DMS53 treated with DMSO at 0.1 percent for 48 hours (cell line): ENCODE data around the gene TRAPPC12.
A peak's percentile ranks its signal among the peaks of the same experiment; 100 is the strongest.
"Not testable (repeated sequence)": the region's sequence is repeated elsewhere in the genome, so short reads cannot be mapped to it uniquely, and the experiment has no call there.

Source experiments
- DNase-seq: peaks from one replicate; lab custom pipeline; 2025; ENCODE audit not compliant: unreplicated experiment; lab: John Stamatoyannopoulos, UW

TRAPPC12 gene

GRCh38 chr2:3430740-3431490 is 51.4 kb downstream of the TRAPPC12 start:
- no peak for DNase-seq

DNA sequence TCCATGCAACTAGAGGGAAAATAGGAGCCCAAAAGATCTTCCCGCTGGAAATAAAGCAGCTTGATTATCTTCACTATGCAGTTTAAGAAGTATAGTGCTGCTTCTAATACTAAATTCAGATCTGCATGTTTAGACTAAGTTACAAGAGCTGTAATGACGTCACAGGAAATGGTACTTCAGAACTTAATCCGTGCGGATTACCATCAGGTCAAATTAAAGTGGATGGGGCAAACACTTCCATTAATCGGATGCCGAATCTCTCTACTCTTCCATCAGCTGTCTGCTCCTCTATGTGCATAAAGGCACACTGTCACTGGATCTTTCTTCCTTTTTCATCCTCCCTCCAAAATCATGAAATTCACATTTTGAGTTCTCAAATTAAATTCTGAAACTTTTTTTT is 52.6 kb downstream of the TRAPPC12 start:
- DNase-seq: no peak

GRCh38 chr2:3432693-3433338 is 53.3 kb downstream of the TRAPPC12 start:
- DNase-seq: no peak

- no peak for DNase-seq
These were observed 53.8 kb downstream of the TRAPPC12 start for GRCh38 chr2:3433339-3433699.

GRCh38 chr2:3433776-3434400 is 54.4 kb downstream of the TRAPPC12 start:
- no peak for DNase-seq

GRCh38 chr2:3434654-3435053 is 55.2 kb downstream of the TRAPPC12 start:
- no peak for DNase-seq

GRCh38 chr2:3435445-3435844 is 56.0 kb downstream of the TRAPPC12 start:
- peak; percentile 9 for DNase-seq

GRCh38 chr2:3440477-3440876 is 61.0 kb downstream of the TRAPPC12 start:
- no peak for DNase-seq

DNA sequence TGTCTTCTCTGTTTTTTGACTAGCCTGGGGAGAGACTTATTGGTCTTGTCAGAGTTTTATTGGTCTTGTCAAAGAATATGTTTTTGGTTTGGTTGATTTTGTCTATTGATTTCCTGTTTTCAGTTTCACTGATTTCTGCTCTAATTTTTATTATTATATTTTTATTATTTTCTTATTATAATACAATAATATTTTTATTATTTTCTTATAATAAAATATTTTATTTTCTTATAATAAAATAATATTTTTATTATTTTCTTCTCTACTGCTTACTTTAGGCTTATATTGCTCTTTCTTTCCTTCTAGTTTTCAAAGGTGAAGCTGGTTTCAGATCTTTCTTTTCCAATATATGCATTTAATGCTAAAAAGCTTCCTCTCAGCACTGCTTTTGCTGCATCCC is 62.0 kb downstream of the TRAPPC12 start:
- no peak for DNase-seq

DNA sequence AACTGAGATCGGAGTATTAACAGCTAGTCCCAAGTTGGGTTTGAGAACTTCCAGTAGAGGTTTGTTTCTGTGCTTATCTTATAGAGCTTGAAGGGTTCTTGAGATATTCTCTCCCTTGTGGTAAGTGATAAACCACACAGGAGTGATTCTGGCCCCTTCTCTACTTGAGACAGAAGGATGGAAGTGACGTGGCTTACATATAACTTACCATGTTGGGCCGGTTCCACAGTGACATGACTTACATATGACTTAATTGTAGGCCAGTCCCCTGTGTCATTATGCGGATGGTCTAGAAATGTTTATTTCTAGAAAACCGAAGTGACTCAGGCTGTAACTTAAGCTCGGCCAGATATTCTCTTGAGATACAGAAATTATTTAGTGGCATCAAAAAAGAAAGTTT is 62.7 kb downstream of the TRAPPC12 start:
- DNase-seq: no peak

DNA sequence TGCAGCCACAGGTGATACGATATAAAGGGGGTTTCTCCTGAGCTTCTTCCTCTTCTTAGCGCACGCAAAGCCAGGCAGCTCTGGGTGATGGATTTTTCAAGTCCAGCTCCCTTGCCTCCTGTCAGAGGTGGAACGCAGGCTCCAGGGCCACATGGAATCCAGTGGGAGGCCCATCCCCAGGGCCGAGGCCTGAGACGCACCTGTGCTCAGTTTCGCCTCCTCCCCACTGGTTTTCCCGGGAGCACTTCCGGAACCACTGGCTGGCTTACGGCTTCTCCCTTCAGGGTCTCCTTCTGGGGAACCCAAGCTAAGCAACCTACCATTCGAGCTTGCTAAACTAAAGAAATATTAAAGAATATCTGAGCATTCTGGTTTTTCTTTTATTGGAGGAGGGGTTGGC is 63.6 kb downstream of the TRAPPC12 start:
- no peak for DNase-seq

DNA sequence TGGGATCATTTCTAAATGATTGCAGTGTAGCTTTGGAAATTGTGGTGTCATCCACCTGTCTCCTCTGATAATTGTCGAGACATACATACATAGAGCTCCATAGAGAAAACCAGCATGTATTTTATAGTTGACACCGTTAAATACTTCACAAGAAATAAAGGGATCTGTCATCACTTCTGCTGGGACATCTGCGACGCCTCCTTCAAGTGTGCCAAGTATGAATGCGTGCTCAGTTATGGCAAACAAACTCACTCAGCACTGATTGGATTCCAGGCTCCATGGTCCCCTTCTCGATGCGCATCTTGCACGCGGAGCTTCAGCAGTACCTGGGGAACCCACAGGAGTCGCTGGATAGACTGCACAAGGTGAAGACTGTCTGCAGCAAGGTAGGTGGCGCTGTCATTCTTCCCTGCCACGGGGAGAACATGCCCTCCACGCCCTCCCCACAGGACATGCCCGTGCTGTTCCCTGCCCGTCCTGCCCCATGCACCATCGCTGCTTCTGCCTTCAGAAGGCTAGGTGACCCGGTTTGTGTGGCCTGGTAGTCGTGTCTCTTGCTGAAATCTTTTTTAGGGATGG is 64.1 kb downstream of the TRAPPC12 start:
- no peak for DNase-seq

DNA sequence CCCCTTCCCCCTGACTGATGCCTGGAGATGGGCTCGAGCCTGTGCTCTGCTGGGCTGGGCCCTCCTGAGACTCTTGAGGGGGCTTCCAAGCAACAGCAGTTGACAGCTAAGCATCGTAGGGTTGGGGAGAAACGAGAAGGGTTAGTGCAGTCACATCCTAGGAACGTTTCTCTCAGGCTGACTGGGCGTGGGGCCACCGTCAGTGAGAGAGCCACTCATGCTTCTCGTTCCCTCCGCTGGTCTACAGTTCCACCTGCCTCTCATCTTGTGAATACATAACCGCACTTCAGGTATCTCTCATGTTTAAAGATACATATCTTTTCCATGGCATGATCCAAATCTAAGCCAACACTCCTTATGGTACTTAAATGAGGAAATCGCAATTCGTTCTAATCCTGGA is 66.4 kb downstream of the TRAPPC12 start:
- no peak for DNase-seq

DNA sequence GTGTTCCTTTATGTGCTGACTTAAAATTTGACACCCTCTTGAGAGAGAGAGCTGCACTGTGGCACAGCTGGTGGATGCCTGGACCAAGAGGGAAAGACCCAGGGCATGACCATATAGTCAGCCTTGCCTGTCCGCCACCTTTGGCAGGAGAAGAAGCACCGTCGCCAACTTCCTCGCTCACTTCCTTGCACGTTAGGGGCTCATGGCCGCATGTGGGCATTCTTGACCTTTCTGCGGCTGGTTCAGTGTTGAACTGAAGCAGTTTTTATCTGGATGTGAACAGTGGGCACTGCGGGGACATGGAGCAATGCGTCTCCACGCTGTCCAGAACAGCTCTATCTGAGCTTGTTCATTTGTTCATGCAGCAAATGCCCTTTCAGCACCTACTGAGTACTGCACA is 66.9 kb downstream of the TRAPPC12 start:
- no peak for DNase-seq

DNA sequence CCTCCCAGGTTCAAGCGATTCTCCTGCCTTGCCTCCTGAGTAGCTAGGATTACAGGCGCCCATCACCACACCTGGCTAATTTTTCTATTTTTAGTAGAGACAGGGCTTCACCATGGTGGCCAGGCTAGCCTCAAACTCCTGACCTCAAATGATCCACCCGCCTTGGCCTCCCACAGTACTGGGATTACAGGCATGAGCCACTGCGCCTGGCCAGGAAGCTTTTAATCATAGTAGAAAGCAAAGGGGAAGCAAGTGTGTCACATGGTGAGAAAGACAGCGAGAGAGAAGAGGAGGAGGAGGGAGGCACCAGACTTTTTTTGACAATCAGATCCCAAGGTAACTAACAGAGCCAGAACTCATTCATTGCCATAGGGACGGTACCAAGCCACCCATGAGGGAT is 67.7 kb downstream of the TRAPPC12 start:
- DNase-seq: not testable (repeated sequence)

- DNase-seq: no peak
These were observed 68.4 kb downstream of the TRAPPC12 start for GRCh38 chr2:3447789-3448317.

GRCh38 chr2:3448441-3448911 is 69.0 kb downstream of the TRAPPC12 start:
- not testable (repeated sequence) for DNase-seq

DNA sequence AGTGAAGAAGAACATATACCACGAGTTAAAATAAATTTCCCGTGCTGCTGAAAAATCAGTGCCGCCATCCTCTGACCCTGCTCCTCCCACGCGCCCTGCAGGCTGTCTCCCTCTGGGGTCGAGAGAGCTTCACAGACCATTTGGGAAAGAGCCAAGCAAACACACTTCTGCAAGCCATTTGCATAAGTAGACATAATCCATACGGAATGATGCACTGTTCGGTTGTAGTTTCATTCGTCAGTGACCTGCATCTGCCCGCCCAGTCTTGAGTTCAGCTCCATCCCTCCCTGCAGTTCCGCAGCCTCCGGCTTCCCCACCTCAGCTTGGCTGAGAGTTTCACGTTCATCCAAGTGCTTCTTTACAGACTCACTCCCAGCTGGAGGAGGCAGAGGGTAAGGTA is 69.6 kb downstream of the TRAPPC12 start:
- DNase-seq: no peak

- no peak for DNase-seq
These were observed 70.4 kb downstream of the TRAPPC12 start for GRCh38 chr2:3449936-3450335.

DNA sequence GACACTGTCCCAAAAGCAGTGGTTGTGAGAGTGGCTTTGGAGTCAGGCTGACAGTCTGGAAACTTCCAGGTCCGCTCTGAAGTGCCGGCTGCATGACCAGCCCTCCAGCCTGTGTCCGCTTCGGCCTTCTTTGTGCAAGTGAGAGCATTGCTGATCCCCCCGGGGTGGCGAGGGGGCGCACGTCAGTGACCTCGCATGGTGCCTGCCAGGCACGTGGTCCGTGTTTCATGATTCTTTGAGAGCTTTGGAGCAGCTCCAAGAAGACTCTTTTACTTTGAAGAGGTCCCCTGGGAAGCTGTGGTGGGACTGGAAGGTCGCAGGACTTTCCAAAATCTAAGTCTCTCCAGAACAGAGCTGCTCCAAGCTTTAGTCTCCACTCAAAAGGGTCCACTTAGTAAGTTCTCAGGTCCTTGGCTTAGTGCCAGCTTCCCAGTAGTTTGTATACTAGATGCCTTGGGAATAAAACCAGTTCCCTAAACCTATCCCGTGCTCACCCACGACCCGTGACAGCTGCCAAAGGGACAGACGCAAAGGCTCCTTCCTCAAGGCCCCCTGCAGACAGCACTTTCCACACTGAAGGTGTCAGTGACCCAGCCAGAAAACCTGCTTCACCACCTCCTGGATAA is 71.0 kb downstream of the TRAPPC12 start:
- DNase-seq: no peak

- DNase-seq: no peak
These were observed 71.7 kb downstream of the TRAPPC12 start for GRCh38 chr2:3451169-3451568.
